T-helper 1 cell treated with Interleukin-12 subunit alpha and Interleukin-12 subunit beta and Interleukin-4 antibody, amounts not matched to agents 30 μg/mL and 1 μg/mL, for 36 hours (primary cell): ENCODE measurements around the gene MUCL1.

Source experiments
- H3K27ac Mint-ChIP-seq: one replicate; pipeline ENCODE4 v1.8.0; 2021; ENCODE audit warnings: mild to moderate bottlenecking, mixed read lengths
- H3K27me3 Mint-ChIP-seq: one replicate; pipeline ENCODE4 v1.8.0; 2021; ENCODE audit warnings: low read depth, mixed read lengths
- H3K36me3 Mint-ChIP-seq: one replicate; pipeline ENCODE4 v1.8.0; 2021; ENCODE audit warnings: low read depth, mixed read lengths
- H3K4me1 Mint-ChIP-seq: one replicate; pipeline ENCODE4 v1.8.0; 2021; ENCODE audit warnings: low read depth, mixed read lengths
- H3K4me3 Mint-ChIP-seq: one replicate; pipeline ENCODE4 v1.8.0; 2021; ENCODE audit warnings: mild to moderate bottlenecking, moderate library complexity, mixed read lengths
- H3K9me3 Mint-ChIP-seq: one replicate; pipeline ENCODE4 v1.8.0; 2021; ENCODE audit warnings: mixed read lengths

Gene MUCL1, protein sequence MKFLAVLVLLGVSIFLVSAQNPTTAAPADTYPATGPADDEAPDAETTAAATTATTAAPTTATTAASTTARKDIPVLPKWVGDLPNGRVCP

GRCh38 chr12:54853933-54854538 lies at the start of gene MUCL1:
TSS of gene MUCL1 (plus strand) at chr12:54854516. CDS start at chr12:54854583, 67 bp downstream.
- no peaks in the 10 kb centered on the region for H3K36me3 Mint-ChIP-seq
- no peaks in the 10 kb centered on the region for H3K9me3 Mint-ChIP-seq
- no peak within 1 kb of the TSS for H3K4me3 Mint-ChIP-seq
- H3K27me3 Mint-ChIP-seq = peaks cover 5% of the 10 kb centered on the region
- H3K27ac Mint-ChIP-seq = no peak within 1 kb of the TSS
- peaks cover 10% of the 10 kb centered on the region for H3K4me1 Mint-ChIP-seq

- H3K27ac Mint-ChIP-seq = no peak overlapping the region
- H3K36me3 Mint-ChIP-seq = no peaks in the 10 kb centered on the region
- peaks cover 8% of the 10 kb centered on the region for H3K9me3 Mint-ChIP-seq
- H3K27me3 Mint-ChIP-seq = no peaks in the 10 kb centered on the region
- no peak overlapping the region for H3K4me3 Mint-ChIP-seq
- no peaks in the 10 kb centered on the region for H3K4me1 Mint-ChIP-seq
Observed at GRCh38 chr12:54821676-54822075, 32.6 kb upstream of the MUCL1 start.

- Mint-ChIP-seq H3K27me3 (no peaks in the 10 kb centered on the region), H3K4me1 (no peaks in the 10 kb centered on the region), H3K4me3 (no peak overlapping the region), H3K36me3 (no peaks in the 10 kb centered on the region), H3K9me3 (peaks cover 8% of the 10 kb centered on the region), H3K27ac (no peak overlapping the region)
Observed at GRCh38 chr12:54824402-54824801, 29.9 kb upstream of the MUCL1 start.

DNA sequence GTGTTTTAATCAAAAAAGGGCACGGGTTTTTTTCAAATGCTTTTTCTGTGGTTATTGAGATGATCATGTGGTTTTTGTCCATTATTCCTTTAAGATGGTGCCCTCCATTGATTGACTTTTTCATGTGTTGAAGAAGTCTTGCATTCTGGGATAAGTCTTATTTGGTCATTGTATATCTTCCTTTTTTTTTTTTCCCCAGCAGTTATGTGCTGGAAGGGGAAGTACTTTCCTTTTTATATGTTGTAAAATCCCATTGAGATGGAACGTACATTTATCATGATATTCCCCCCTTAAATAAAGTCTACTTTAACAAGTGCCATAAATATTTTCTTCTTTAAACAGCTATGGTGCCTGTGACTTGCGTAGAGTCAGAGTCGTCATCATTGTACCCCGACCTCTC lies 24.8 kb upstream of the MUCL1 start:
- Mint-ChIP-seq H3K4me3 (no peak overlapping the region), H3K27ac (no peak overlapping the region), H3K27me3 (peaks cover 4% of the 10 kb centered on the region), H3K4me1 (no peaks in the 10 kb centered on the region), H3K9me3 (no peaks in the 10 kb centered on the region), H3K36me3 (no peaks in the 10 kb centered on the region)

DNA sequence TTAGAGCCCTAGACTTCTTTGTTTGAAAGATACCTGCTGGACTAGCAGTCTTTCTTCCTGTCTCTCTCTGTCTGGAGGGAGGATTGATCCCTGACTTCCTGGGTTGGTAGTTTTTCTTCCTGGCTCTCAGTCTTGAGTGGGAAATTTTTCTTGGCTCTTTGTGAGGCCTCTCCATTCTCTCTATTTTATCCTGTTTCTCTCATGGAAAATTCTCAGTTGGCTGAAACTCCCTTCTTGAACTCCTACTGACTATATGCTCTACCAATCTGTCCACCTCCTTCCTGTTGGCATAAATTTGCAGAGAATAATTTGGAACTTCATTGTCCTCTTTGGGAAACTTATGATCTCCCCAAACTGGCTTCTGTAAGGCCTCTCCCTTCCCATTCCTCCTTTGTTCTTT lies 24.1 kb upstream of the MUCL1 start:
- no peak overlapping the region for H3K27ac Mint-ChIP-seq
- H3K4me3 Mint-ChIP-seq = no peak overlapping the region
- H3K9me3 Mint-ChIP-seq = no peaks in the 10 kb centered on the region
- H3K27me3 Mint-ChIP-seq = peaks cover 4% of the 10 kb centered on the region
- H3K36me3 Mint-ChIP-seq = no peaks in the 10 kb centered on the region
- no peaks in the 10 kb centered on the region for H3K4me1 Mint-ChIP-seq

- no peaks in the 10 kb centered on the region for H3K9me3 Mint-ChIP-seq
- H3K27ac Mint-ChIP-seq = no peak overlapping the region
- peaks cover 15% of the 10 kb centered on the region for H3K27me3 Mint-ChIP-seq
- H3K4me3 Mint-ChIP-seq = no peak overlapping the region
- no peaks in the 10 kb centered on the region for H3K36me3 Mint-ChIP-seq
- H3K4me1 Mint-ChIP-seq = no peaks in the 10 kb centered on the region
Observed at GRCh38 chr12:54831631-54832030, 22.7 kb upstream of the MUCL1 start.

DNA sequence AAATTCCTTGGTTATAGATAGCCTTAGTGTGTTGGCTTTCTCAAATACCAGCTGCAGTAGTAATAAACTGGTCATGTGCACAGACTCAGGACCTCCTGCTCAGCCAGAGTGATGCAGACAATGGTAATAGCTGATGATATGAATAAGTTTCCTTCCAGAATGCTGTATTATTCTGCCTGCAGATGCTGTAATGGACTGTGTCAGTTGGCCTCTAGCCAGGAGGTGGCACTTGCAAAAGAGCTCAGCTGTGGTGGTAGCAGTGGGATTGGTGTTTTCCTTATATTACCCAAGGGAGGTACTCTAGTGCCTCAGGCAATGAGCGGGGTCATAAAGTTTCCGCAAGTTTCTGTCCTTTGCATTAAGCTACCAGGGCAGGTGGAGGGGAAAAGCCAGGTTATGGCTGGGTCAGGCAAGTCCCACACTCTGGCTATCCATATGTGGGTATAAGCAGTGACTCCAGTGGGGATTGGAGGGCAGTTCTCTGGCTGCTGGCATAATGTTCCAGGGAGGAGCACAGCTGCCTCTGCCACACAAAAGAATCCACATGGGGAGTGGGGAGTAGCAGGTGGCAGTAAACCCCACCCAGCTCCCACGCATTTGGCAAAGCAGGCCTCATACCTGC lies 14.0 kb upstream of the MUCL1 start:
- H3K4me1 Mint-ChIP-seq = no peaks in the 10 kb centered on the region
- H3K9me3 Mint-ChIP-seq = peaks cover 5% of the 10 kb centered on the region
- H3K36me3 Mint-ChIP-seq = no peaks in the 10 kb centered on the region
- H3K27ac Mint-ChIP-seq = no peak overlapping the region
- H3K27me3 Mint-ChIP-seq = peaks cover 11% of the 10 kb centered on the region
- H3K4me3 Mint-ChIP-seq = no peak overlapping the region

GRCh38 chr12:54857406-54857805 lies 3.1 kb downstream of the MUCL1 start:
- no peaks in the 10 kb centered on the region for H3K9me3 Mint-ChIP-seq
- no peaks in the 10 kb centered on the region for H3K36me3 Mint-ChIP-seq
- H3K4me3 Mint-ChIP-seq = no peak overlapping the region
- H3K27me3 Mint-ChIP-seq = peaks cover 11% of the 10 kb centered on the region
- peaks cover 10% of the 10 kb centered on the region for H3K4me1 Mint-ChIP-seq
- no peak overlapping the region for H3K27ac Mint-ChIP-seq

- Mint-ChIP-seq H3K9me3 (no peaks in the 10 kb centered on the region), H3K36me3 (no peaks in the 10 kb centered on the region), H3K4me1 (peaks cover 10% of the 10 kb centered on the region), H3K27ac (no peak overlapping the region), H3K27me3 (peaks cover 11% of the 10 kb centered on the region), H3K4me3 (no peak overlapping the region)
Observed at GRCh38 chr12:54858562-54858961, 4.2 kb downstream of the MUCL1 start.

DNA sequence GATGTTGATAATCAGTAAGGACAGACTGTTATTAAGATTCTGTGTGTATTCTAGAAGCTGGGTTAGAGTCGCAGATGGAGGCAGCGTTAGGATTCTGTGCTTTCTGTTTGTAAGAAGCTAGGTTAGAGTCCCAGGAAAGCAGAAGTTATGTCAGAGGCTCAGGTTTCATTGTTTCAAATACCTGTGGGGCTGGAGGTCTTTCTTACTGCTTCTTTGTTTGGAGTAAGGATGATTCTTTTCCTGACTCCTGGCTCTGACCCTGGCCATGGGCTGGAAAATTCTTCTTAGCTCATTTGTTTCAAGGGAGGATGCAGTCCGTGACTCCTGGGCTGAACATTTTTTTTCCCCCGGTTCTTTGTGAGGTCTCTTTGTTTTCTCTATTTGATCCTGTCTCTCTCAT lies 5.2 kb downstream of the MUCL1 start:
- Mint-ChIP-seq H3K36me3 (no peaks in the 10 kb centered on the region), H3K9me3 (no peaks in the 10 kb centered on the region), H3K4me3 (no peak overlapping the region), H3K27me3 (peaks cover 11% of the 10 kb centered on the region), H3K27ac (no peak overlapping the region), H3K4me1 (peaks cover 7% of the 10 kb centered on the region)

- Mint-ChIP-seq H3K4me3 (no peak overlapping the region), H3K36me3 (no peaks in the 10 kb centered on the region), H3K4me1 (peaks cover 7% of the 10 kb centered on the region), H3K27ac (no peak overlapping the region), H3K9me3 (no peaks in the 10 kb centered on the region), H3K27me3 (peaks cover 17% of the 10 kb centered on the region)
Observed at GRCh38 chr12:54861927-54862326, 7.6 kb downstream of the MUCL1 start.

GRCh38 chr12:54863948-54864618 lies 9.8 kb downstream of the MUCL1 start:
- Mint-ChIP-seq H3K9me3 (no peaks in the 10 kb centered on the region), H3K36me3 (no peaks in the 10 kb centered on the region), H3K4me1 (no peaks in the 10 kb centered on the region), H3K4me3 (no peak overlapping the region), H3K27me3 (peaks cover 22% of the 10 kb centered on the region), H3K27ac (no peak overlapping the region)

GRCh38 chr12:54865683-54866324 lies 11.5 kb downstream of the MUCL1 start:
- Mint-ChIP-seq H3K27ac (no peak overlapping the region), H3K4me3 (no peak overlapping the region), H3K36me3 (no peaks in the 10 kb centered on the region), H3K9me3 (no peaks in the 10 kb centered on the region), H3K27me3 (peaks cover 22% of the 10 kb centered on the region), H3K4me1 (no peaks in the 10 kb centered on the region)

DNA sequence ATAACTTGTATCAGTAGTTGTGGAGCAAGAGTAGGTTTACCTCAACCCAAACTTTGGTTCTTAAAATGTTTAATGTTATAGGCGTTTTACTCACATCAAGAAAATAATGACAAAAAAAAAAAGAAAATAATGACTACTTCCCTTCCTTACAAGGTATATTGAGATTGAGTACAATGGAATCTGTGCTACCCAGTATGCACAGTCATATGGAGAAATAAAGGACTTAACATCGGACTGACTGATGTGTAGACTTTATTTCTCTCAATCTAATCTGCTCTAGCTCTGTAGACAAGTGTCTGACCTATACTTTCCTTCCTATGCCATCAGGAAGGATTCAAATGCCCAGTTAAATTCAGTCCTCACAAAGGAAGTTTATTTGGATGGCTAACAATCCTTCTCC lies 14.4 kb downstream of the MUCL1 start:
- Mint-ChIP-seq H3K27ac (no peak overlapping the region), H3K9me3 (no peaks in the 10 kb centered on the region), H3K27me3 (peaks cover 26% of the 10 kb centered on the region)

GRCh38 chr12:54870048-54870447 lies 15.7 kb downstream of the MUCL1 start:
- no peaks in the 10 kb centered on the region for H3K9me3 Mint-ChIP-seq
- H3K27ac Mint-ChIP-seq = no peak overlapping the region
- H3K36me3 Mint-ChIP-seq = no peaks in the 10 kb centered on the region
- peaks cover 29% of the 10 kb centered on the region for H3K27me3 Mint-ChIP-seq
- no peaks in the 10 kb centered on the region for H3K4me1 Mint-ChIP-seq
- H3K4me3 Mint-ChIP-seq = no peak overlapping the region

More for the DNA sequence above, 14.4 kb downstream of the MUCL1 start:
- H3K36me3 Mint-ChIP-seq = no peaks in the 10 kb centered on the region
- no peaks in the 10 kb centered on the region for H3K4me1 Mint-ChIP-seq
- no peak overlapping the region for H3K4me3 Mint-ChIP-seq
